SK-MEL-5 (cell line): ENCODE results near the gene PWWP3B. TPM values are rescaled to one million over a fixed set of nuclear protein-coding genes. Genes with fewer than 3 reads are reported as not detected.

Experiments
- total RNA-seq: library from RNA; depleted of rRNA; stranded (reverse); fragments of >200 nt; shearing (Covaris generic); gene quantifications from 2 replicates; pipeline ENCODE4 v1.2.3, GENCODE V29; 2014; rRNA removed

Gene PWWP3B
- total RNA-seq, 1 experiment from 2014 or later = 0.32 TPM

Other genes with a start within 250 kb of the PWWP3B start
- not detected in 2 replicates for gene SERPINA7, start 129.6 kb upstream of the PWWP3B start, total RNA-seq